ENCODE measurements around the gene DNAJC5. TPM values are rescaled to one million over a fixed set of nuclear protein-coding genes. Genes with fewer than 3 reads are reported as not detected.

Gene DNAJC5
- total and polyA plus RNA-seq, 2 donors from 2014 or later = 24.4 to 52.3 TPM

DNA sequence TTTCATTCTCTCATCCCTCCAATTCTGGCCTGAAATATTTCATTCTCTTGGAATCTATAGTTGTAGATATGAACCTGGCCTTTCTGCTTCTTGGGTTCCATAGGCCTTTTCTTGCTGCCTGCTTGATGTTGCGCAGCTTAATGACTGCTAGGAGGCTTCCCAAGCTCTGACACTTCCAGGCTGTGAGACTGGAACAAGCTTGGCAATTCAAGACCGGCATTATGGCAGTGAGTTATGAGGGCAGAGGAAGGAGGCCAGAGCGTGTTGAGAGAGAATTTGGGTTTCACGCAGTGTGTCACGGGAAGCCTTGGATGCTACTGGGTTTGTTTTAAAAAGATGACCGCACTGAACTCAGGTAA is 948 bp upstream of the DNAJC5 start:
- peak overlapping the region in 1 of 3 donors; percentile 12 for H3K9ac ChIP-seq (ENCODE audit: low read length in 3 of 3)
- TF ChIP-seq, protein P1, sequence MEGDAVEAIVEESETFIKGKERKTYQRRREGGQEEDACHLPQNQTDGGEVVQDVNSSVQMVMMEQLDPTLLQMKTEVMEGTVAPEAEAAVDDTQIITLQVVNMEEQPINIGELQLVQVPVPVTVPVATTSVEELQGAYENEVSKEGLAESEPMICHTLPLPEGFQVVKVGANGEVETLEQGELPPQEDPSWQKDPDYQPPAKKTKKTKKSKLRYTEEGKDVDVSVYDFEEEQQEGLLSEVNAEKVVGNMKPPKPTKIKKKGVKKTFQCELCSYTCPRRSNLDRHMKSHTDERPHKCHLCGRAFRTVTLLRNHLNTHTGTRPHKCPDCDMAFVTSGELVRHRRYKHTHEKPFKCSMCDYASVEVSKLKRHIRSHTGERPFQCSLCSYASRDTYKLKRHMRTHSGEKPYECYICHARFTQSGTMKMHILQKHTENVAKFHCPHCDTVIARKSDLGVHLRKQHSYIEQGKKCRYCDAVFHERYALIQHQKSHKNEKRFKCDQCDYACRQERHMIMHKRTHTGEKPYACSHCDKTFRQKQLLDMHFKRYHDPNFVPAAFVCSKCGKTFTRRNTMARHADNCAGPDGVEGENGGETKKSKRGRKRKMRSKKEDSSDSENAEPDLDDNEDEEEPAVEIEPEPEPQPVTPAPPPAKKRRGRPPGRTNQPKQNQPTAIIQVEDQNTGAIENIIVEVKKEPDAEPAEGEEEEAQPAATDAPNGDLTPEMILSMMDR (IDR thresholded peaks at IDR 0.05; ENCODE audit: borderline replicate concordance, extremely low read depth, insufficient read depth) = no peak
- peaks cover 0 to 18% (median 0%) of the 10 kb centered on the region in 3 donors for H3K4me1 ChIP-seq (ENCODE audit: control insufficient read depth in 2 of 3, insufficient read depth in 2 of 3, low read depth in 1 of 3, low read length in 3 of 3)
- peak in 1 of 5 donors; percentile 51 for DNase-seq
- H3K4me3 ChIP-seq (ENCODE audit: low read length in 3 of 3) = peak overlapping the region; percentile 53 to 68 (median 65)
- no peaks in the 10 kb centered on the region for H3K9me3 ChIP-seq (ENCODE audit: control insufficient read depth in 2 of 3, insufficient read depth in 1 of 3, low read length in 3 of 3)
- intact Hi-C loops (cut with DNase I) = no loop called here
- peaks cover 0 to 13% (median 12%) of the 10 kb centered on the region in 3 donors for H3K36me3 ChIP-seq (ENCODE audit: control insufficient read depth in 2 of 3, insufficient read depth in 3 of 3, low read length in 3 of 3)
- H3K27ac ChIP-seq (ENCODE audit: low read depth in 2 of 2, low read length in 2 of 2) = no peak overlapping the region
- FAIRE-seq = no peak
- H3K27me3 ChIP-seq (ENCODE audit: control insufficient read depth, insufficient read depth, low read length) = no peaks in the 10 kb centered on the region

DNA sequence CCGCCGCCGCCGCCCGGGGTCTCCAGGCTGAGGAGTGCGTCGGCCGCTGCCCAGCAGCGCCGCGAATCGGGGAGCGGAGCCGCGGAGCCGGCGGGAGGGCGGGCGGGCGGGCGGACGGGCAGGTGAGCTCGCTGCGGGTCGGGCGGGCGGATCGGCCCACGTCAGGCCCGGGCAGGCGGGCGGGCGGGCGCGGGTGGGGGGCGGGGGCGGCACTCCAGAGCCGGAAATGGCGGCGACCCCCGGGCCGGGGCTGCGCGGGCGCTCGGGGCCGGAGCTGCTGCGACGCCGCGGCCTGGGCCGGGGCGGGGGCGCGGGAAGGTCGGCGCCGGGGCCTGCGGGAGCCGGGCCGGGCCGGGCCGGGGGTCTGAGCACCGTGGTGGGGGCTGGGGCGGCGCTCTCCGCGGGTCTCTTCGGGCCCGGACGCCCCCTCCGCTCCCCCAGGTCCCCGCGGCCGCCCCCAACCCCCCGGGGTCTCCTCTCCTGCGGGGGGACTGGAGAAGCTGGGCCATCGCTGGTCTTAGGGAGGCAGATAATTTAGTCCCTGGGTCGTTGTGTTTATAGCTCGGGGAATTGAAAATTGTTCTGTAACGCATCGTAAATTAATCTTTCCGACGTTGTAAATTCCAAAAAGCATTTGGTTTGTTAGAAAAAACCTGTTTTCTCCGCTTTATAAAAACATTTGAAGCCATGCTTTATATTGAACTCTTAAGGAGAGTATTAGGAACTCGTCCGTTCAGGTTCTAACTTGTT is 451 bp downstream of the DNAJC5 start:
- no peak for FAIRE-seq
- intact Hi-C loops (cut with DNase I) = no loop called here

DNA sequence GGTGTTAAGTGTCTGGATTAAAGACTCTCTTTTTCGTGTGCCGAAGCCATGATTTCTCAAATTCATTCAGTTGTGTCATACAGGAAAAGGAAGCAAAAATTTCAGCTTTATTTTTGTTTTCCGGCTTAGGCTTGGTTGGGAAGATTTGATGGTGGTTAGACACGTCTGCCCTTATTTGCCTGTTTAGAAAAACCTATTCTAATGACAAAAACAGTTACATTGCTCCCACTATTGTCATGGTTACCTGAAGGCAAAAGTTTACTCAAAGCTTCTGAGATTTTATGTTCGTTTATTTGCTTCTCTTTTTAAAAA is 982 bp downstream of the DNAJC5 start:
- no peak for DNase-seq
- Histone ChIP-seq H3K9me3 (ENCODE audit: control insufficient read depth in 2 of 3, insufficient read depth in 1 of 3, low read length in 3 of 3) (no peaks in the 10 kb centered on the region), H3K4me1 (ENCODE audit: control insufficient read depth in 2 of 3, insufficient read depth in 2 of 3, low read depth in 1 of 3, low read length in 3 of 3) (peaks cover 0 to 18% (median 0%) of the 10 kb centered on the region in 3 donors), H3K27ac (ENCODE audit: low read depth in 2 of 2, low read length in 2 of 2) (peak overlapping the region; percentile 16 to 66), H3K9ac (ENCODE audit: low read length in 3 of 3) (peak overlapping the region; percentile 30 to 53 (median 47)), H3K27me3 (ENCODE audit: control insufficient read depth, insufficient read depth, low read length) (no peaks in the 10 kb centered on the region), H3K4me3 (ENCODE audit: low read length in 3 of 3) (peak overlapping the region; percentile 60 to 69 (median 64)), H3K36me3 (ENCODE audit: control insufficient read depth in 2 of 3, insufficient read depth in 3 of 3, low read length in 3 of 3) (peaks cover 0 to 6% (median 0%) of the 10 kb centered on the region in 3 donors)
- intact Hi-C loops (cut with DNase I) = no loop called here
- FAIRE-seq = no peak
- TF ChIP-seq, protein P1 (IDR thresholded peaks at IDR 0.05; ENCODE audit: borderline replicate concordance, extremely low read depth, insufficient read depth) = no peak

More for the DNA sequence above, 451 bp downstream of the DNAJC5 start:
- TF ChIP-seq, protein P1 (IDR thresholded peaks at IDR 0.05; ENCODE audit: borderline replicate concordance, extremely low read depth, insufficient read depth) = no peak
- Histone ChIP-seq H3K4me3 (ENCODE audit: low read length in 3 of 3) (peak overlapping the region; percentile 60 to 69 (median 64)), H3K27ac (ENCODE audit: low read depth in 2 of 2, low read length in 2 of 2) (peak overlapping the region; percentile 16 to 66), H3K4me1 (ENCODE audit: control insufficient read depth in 2 of 3, insufficient read depth in 2 of 3, low read depth in 1 of 3, low read length in 3 of 3) (peaks cover 0 to 18% (median 0%) of the 10 kb centered on the region in 3 donors), H3K27me3 (ENCODE audit: control insufficient read depth, insufficient read depth, low read length) (no peaks in the 10 kb centered on the region), H3K36me3 (ENCODE audit: control insufficient read depth in 2 of 3, insufficient read depth in 3 of 3, low read length in 3 of 3) (peaks cover 0 to 6% (median 0%) of the 10 kb centered on the region in 3 donors), H3K9me3 (ENCODE audit: control insufficient read depth in 2 of 3, insufficient read depth in 1 of 3, low read length in 3 of 3) (no peaks in the 10 kb centered on the region), H3K9ac (ENCODE audit: low read length in 3 of 3) (peak overlapping the region; percentile 30 to 53 (median 47))
- DNase-seq = peak in 2 of 5 donors; percentile 47 to 58

Measured in kidney (tissue), 14 donors.